ENCODE results near the gene PPIL1.

PPIL1 gene

GRCh38 chr6:36826520-36827227 lies 47.9 kb downstream of the PPIL1 start:
- TF ChIP-seq CTCF (conservative IDR thresholded peaks at IDR 0.05; ENCODE audit: low read depth, low read length): no peak
- Histone ChIP-seq H3K4me1 (ENCODE audit: low read depth, poor library complexity, severe bottlenecking) (no peaks in the 10 kb centered on the region), H3K27me3 (ENCODE audit: insufficient read depth, low read depth) (no peaks in the 10 kb centered on the region), H3K36me3 (ENCODE audit: insufficient read depth) (no peaks in the 10 kb centered on the region), H3K79me2 (ENCODE audit: insufficient read depth, low read depth) (no peaks in the 10 kb centered on the region), H3K4me3 (IDR thresholded peaks at IDR 0.05; ENCODE audit: insufficient read depth, low read depth, low read length) (no peak overlapping the region), H4K20me1 (ENCODE audit: insufficient read depth) (no peaks in the 10 kb centered on the region), H3K4me2 (no peak overlapping the region), H2AFZ (ENCODE audit: low read depth) (no peak overlapping the region), H3K27ac (no peak overlapping the region), H3K9ac (no peak overlapping the region)

GRCh38 chr6:36825994-36826393 lies 48.6 kb downstream of the PPIL1 start:
- H3K4me2 ChIP-seq: no peak overlapping the region
- no peak overlapping the region for H3K27ac ChIP-seq
- no peaks in the 10 kb centered on the region for H3K27me3 ChIP-seq (ENCODE audit: insufficient read depth, low read depth)
- H4K20me1 ChIP-seq (ENCODE audit: insufficient read depth): no peaks in the 10 kb centered on the region
- no peaks in the 10 kb centered on the region for H3K36me3 ChIP-seq (ENCODE audit: insufficient read depth)
- no peak overlapping the region for H3K9ac ChIP-seq
- H2AFZ ChIP-seq (ENCODE audit: low read depth): no peak overlapping the region
- H3K4me3 ChIP-seq (IDR thresholded peaks at IDR 0.05; ENCODE audit: insufficient read depth, low read depth, low read length): no peak overlapping the region
- H3K4me1 ChIP-seq (ENCODE audit: low read depth, poor library complexity, severe bottlenecking): no peaks in the 10 kb centered on the region
- no peak for TF ChIP-seq CTCF (conservative IDR thresholded peaks at IDR 0.05; ENCODE audit: low read depth, low read length)
- H3K79me2 ChIP-seq (ENCODE audit: insufficient read depth, low read depth): no peaks in the 10 kb centered on the region

GRCh38 chr6:36825452-36825851 lies 49.2 kb downstream of the PPIL1 start:
- Histone ChIP-seq H3K4me3 (IDR thresholded peaks at IDR 0.05; ENCODE audit: insufficient read depth, low read depth, low read length) (no peak overlapping the region), H3K79me2 (ENCODE audit: insufficient read depth, low read depth) (no peaks in the 10 kb centered on the region), H3K27ac (no peak overlapping the region), H3K4me1 (ENCODE audit: low read depth, poor library complexity, severe bottlenecking) (no peaks in the 10 kb centered on the region), H3K36me3 (ENCODE audit: insufficient read depth) (no peaks in the 10 kb centered on the region), H3K27me3 (ENCODE audit: insufficient read depth, low read depth) (no peaks in the 10 kb centered on the region), H3K9ac (no peak overlapping the region), H4K20me1 (ENCODE audit: insufficient read depth) (no peaks in the 10 kb centered on the region), H2AFZ (ENCODE audit: low read depth) (no peak overlapping the region), H3K4me2 (no peak overlapping the region)
- no peak for TF ChIP-seq CTCF (conservative IDR thresholded peaks at IDR 0.05; ENCODE audit: low read depth, low read length)

GRCh38 chr6:36824253-36824652 lies 50.4 kb downstream of the PPIL1 start:
- no peak overlapping the region for H3K4me2 ChIP-seq
- H4K20me1 ChIP-seq (ENCODE audit: insufficient read depth): no peaks in the 10 kb centered on the region
- H3K27ac ChIP-seq: no peak overlapping the region
- no peaks in the 10 kb centered on the region for H3K79me2 ChIP-seq (ENCODE audit: insufficient read depth, low read depth)
- no peak overlapping the region for H2AFZ ChIP-seq (ENCODE audit: low read depth)
- H3K4me1 ChIP-seq (ENCODE audit: low read depth, poor library complexity, severe bottlenecking): no peaks in the 10 kb centered on the region
- H3K4me3 ChIP-seq (IDR thresholded peaks at IDR 0.05; ENCODE audit: insufficient read depth, low read depth, low read length): no peak overlapping the region
- H3K36me3 ChIP-seq (ENCODE audit: insufficient read depth): no peaks in the 10 kb centered on the region
- H3K9ac ChIP-seq: no peak overlapping the region
- H3K27me3 ChIP-seq (ENCODE audit: insufficient read depth, low read depth): no peaks in the 10 kb centered on the region
- TF ChIP-seq CTCF (conservative IDR thresholded peaks at IDR 0.05; ENCODE audit: low read depth, low read length): no peak
